ENCODE measurements around the gene SP7.
"Not testable (repeated sequence)": the region's sequence is repeated elsewhere in the genome, so short reads cannot be mapped to it uniquely, and the experiment has no call there.

SP7 gene

GRCh38 chr12:53324113-53324778, 11.9 kb downstream of the SP7 start:
- DNase-seq (ENCODE audit: insufficient read length, low spot score) = peak; percentile 53
- FAIRE-seq = peak; percentile 84

DNA sequence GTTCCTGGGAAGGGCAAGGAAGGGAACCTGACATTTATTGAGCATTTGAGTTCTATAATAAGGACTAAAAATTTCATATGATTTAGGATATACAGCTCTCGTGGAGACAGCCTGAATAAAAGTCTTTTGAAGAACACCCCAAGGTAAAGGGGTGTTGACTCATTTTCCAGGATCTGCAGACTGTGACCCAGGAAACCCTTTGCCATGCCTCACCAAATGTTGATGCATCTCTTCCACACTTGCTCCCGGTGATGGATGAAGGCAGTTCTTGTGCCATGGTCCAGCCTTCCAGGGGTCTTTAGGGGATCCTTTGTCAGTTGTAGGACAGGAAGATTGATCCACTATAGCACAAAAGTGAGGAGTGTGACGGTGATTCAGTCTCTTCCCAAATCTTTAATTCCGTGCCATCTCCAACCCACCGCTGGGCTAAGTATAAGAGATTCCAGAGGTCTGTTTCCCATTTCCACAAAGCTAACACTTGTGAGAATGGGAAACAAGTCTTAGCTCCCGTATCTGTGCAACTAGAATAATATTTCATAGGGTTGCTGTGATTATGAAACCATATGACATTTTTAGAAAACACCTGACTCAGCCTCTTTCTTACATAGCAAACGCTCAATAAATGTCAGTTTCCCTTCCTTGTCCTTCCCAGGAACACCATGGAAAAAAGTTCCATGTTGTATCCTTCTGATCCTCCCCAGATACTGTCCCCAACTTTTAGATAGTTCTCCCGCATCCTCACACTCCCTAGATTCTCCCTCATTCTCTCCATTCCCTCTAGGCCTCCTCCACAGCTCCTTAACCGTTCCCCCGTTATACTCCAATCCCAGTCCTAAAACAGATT, 15.6 kb downstream of the SP7 start:
- DNase-seq (ENCODE audit: insufficient read length, low spot score) (no peak), FAIRE-seq (no peak)

DNA sequence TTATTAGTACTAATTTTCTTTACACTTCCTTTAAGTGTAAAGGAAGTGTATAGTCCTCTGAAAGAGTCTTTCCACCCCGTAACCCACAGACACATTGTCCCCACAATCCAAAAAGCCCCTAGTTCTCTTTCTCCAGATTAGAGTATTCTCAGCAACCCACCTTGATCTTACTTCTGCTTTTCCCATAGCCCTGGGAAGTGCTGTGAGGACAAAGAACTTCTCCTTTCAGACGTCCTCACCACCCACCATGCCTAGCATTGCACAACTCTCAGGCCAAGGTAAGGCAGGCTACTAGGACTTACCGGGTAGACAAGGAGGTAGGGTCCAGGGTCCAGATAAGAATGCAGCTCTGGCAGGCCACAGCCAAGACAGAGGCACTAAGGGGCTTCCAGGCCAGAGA, 22.2 kb downstream of the SP7 start:
- no peak for FAIRE-seq

DNA sequence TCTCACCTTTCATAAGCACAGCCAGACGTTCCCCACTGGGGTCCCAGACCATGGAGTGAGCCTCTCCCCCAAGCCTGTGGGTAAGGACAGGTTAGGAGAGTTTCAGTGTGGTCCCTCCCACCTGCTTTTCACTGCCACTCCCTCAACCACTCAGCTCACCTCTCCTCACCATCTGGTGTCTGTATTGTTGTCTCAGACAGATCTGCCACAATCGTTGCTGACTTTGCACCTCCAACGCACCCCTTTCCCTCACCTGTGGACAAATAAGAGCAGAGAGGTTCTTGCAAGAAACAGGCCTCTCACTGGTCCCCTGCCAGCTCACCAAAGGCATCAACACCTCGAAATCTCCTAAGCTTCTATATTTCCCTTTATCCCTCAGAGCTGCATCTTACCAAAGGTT, 27.9 kb downstream of the SP7 start:
- DNase-seq (ENCODE audit: insufficient read length, low spot score) (no peak), FAIRE-seq (no peak)

More for the DNA sequence above, 22.2 kb downstream of the SP7 start:
- no peak for DNase-seq (ENCODE audit: insufficient read length, low spot score)

- no peak for FAIRE-seq
- no peak for DNase-seq (ENCODE audit: insufficient read length, low spot score)
Measured at GRCh38 chr12:53306826-53307225, 29.3 kb downstream of the SP7 start.

DNA sequence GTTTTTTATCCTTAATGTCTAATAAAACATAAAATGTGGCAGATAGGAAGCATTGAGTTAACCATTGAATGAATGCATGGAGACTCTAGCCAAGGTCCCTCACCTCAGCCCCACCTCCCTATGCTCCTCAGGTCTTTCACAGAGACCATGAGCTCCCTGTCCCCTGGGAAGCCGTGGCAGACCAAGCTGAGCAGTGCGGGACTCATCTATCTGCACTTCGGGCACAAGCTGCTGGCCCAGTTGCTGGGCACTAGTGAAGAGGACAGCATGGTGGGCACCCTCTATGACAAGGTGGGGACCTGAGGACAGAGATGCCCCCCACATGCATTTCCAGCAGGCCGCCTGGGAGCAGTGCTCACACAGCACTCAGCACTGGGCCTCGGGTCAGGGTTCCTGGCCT, 33.3 kb downstream of the SP7 start:
- no peak for FAIRE-seq
- DNase-seq (ENCODE audit: insufficient read length, low spot score) = no peak

DNA sequence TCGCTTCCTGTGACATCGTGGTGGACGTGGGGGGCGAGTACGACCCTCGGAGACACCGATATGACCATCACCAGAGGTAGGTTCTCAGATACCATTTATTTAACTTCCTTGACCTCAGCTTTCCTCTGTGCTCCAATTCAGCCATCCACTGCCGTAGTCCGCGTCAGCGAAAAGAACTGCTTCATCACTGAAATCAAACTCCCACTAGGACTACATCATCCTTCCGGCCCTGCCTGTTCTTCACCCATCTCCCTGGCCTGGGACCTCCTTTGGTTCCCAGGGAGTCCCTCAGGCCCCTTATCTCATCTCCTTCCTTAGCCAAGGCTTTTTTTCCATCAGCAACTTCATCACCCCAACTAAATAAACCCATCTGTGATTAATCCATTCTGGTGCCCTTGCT, 36.0 kb downstream of the SP7 start:
- FAIRE-seq (peak; percentile 14), DNase-seq (ENCODE audit: insufficient read length, low spot score) (no peak)

DNA sequence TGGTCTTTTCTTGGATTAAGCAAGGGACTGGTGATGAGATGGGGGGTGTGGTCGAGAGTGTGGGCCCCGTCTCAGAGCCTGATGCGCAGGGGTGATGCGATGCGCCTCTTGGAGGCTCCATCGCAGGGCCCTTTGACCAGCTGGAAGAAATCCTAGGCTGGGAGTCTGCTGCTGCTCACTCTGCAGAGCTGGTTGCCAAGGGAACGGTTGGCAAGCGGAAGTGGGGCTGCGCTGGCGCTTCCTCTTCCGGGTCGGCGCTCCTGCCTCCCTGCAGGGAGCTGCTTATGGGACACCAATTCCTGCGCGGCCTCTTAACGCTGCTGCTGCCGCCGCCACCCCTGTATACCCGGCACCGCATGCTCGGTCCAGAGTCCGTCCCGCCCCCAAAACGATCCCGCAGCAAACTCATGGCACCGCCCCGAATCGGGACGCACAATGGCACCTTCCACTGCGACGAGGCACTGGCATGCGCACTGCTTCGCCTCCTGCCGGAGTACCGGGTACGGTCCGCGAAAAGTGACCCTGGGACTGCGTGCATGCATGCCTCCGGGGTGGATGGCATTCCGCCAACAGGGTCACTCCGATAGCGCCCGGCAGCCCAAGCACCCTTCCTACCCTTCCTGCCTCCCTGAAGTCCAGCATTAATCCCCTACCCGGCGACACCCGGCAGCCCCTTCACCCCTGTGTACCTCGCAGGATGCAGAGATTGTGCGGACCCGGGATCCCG, 36.5 kb downstream of the SP7 start, which contains the start of gene MYG1:
TSS of gene MYG1 (plus strand) at position 242 of the 727 bp plus-strand sequence. CDS start at position 285, 43 bp downstream.
- FAIRE-seq = peak; percentile 87
- peak; percentile 84 for DNase-seq (ENCODE audit: insufficient read length, low spot score)

DNA sequence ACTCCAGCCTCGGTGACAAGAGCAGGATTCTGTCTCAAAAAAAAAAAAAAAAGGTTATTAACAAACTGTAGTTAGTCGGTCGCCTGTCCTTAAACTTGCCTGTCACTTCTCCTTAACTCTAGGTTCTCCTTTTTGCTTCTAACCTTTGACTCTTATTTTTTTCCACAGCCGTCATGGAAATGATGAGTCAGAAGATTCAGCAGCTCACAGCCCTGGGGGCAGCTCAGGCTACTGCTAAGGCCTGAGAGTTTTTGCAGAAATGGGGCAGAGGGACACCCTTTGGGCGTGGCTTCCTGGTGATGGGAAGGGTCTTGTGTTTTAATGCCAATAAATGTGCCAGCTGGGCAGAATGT, 37.1 kb downstream of the SP7 start:
- FAIRE-seq = no peak
- DNase-seq (ENCODE audit: insufficient read length, low spot score) = no peak

DNA sequence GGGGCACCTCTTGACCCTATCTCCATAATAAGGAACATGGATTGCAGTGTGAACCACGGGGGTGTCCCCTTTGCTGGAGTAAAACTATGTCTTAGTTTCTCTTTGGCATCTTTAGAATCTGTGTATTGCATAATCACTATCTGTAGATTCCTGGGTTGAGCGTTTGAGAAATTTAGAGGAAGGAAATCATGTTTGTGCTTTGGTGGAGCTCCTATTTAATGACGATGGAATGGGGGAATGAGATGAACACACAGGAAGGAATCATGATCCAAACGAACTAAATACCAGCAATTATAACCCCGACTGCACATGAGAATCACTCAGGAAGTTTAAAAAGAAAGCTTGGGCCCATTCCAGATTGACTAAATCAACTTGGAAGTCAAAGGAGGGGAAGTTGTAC, 38.0 kb downstream of the SP7 start:
- no peak for FAIRE-seq
- DNase-seq (ENCODE audit: insufficient read length, low spot score) = no peak

GRCh38 chr12:53297106-53297505, 39.0 kb downstream of the SP7 start:
- DNase-seq (ENCODE audit: insufficient read length, low spot score); FAIRE-seq: not testable (repeated sequence)

GRCh38 chr12:53295891-53296219, 40.3 kb downstream of the SP7 start:
- DNase-seq (ENCODE audit: insufficient read length, low spot score) = no peak
- FAIRE-seq = no peak

DNA sequence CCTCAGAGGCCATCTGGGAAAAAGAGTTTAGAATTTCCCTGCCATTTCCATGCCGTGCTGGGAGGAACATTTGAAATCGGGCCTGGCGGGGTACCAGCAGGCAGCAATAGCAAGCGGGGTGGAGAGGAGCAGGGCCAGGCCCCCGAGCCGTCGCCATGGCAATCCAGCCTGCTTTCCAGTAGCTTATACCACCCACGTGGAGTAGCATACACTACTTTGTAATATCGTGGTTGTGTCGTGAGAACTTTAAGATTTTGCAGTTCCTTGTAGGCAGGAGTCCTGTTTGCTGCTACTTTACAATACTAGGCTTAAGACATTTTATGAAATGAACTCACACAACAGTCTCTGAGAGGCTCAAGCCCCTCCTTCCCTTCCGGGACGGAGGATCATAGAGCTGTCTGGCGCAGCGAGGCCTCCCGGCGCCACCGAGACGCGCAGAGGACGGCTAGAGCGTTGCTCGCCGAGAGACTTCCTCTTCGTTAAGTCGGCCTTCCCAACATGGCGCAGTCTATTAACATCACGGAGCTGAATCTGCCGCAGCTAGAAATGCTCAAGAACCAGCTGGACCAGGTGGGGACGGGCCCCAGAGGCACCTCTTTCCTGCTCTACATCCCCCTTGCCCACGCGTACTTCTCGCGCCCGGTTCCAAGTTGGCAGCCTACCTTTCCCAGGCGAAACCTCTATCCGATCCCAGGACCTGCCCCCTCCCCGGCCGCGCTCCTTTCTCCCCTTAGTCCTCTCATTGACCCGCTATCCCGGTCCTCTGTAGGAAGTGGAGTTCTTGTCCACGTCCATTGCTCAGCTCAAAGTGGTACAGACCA, 40.9 kb downstream of the SP7 start, which contains the start of gene PFDN5:
TSS of gene PFDN5 (plus strand) at position 473 of the 821 bp plus-strand sequence. CDS start at position 499, 26 bp downstream.
- DNase-seq (ENCODE audit: insufficient read length, low spot score) = peak; percentile 85
- peak; percentile 99 for FAIRE-seq

DNA sequence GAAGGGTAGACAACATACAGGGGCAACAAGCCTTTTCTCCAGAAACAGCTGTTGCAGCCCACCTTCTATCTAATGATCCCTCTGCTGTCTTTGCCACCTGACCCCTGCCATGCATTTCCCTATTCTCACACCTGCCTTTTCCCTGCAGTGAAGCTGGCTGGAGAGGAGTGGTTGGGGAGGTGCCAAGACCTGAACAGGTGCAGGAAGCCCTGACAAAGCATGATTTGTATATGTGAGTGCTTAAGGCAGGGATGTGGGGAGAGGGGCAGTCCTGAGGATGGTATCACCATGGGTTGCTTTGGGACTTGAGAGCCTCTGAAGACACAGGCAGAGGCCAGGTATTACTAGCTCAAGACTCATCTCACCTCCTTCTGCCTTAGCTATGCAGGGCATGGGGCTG, 43.7 kb downstream of the SP7 start:
- FAIRE-seq = no peak
- DNase-seq (ENCODE audit: insufficient read length, low spot score) = no peak

- DNase-seq (ENCODE audit: insufficient read length, low spot score) (no peak), FAIRE-seq (no peak)
Measured at GRCh38 chr12:53290661-53291060, 45.5 kb downstream of the SP7 start.

DNA sequence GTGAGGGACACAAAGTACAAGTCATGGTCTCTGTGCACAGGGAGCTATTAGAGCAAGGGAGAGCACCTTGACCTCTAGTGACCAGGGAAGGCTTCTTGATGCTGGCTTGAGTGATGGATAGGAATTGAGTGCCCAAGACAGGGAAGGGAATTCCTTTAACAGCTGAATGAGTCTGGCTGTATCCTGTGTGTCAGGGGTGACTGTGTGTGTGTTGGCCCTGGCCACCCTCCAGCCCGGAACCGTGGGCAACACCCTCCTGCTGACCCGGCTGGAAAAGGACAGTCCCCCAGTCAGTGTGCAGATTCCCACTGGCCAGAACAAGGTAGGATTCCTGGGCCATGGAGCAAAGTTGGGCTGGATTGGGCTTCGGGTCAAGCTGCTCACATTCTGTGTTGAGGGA, 46.3 kb downstream of the SP7 start:
- FAIRE-seq = no peak
- no peak for DNase-seq (ENCODE audit: insufficient read length, low spot score)

DNA sequence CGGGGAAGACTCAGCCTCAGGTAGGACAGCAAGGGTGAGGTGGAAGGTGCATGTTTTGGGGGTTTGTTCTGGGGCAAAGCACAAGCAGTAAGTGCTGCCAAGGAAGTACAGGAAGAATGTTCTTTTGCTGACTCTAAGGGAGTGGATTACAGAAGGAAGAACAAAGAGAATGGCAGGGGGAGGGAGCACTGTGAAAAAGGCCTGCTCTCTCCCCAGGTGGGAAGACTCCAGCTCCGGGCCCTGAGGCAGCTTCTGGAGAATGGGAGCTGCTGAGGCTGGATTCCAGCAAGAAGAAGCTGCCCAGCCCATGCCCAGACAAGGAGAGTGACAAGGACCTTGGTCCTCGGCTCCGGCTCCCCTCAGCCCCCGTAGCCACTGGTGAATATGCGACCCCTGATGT, 47.8 kb downstream of the SP7 start:
- DNase-seq (ENCODE audit: insufficient read length, low spot score) (no peak), FAIRE-seq (no peak)

DNA sequence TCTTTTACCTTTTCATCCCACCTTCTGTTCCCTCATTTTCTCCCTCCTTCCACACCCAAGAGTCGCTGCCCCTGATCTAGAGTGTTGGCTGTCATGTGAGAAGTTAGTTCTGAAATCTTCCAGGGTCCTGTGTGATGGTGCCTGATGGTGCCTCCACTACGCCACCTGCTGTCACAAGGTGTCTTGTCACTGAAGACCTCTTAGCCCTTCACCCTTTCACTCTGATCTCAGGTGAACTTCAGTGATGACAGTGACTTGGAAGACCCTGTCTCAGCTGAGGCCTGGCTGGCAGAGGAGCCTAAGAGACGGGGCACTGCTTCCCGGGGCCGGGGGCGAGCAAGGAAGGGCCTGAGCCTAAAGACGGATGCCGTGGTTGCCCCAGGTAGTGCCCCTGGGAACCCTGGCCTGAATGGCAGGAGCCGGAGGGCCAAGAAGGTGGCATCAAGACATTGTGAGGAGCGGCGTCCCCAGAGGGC, 48.4 kb downstream of the SP7 start:
- FAIRE-seq = peak; percentile 83
- DNase-seq (ENCODE audit: insufficient read length, low spot score) = peak; percentile 60

DNA sequence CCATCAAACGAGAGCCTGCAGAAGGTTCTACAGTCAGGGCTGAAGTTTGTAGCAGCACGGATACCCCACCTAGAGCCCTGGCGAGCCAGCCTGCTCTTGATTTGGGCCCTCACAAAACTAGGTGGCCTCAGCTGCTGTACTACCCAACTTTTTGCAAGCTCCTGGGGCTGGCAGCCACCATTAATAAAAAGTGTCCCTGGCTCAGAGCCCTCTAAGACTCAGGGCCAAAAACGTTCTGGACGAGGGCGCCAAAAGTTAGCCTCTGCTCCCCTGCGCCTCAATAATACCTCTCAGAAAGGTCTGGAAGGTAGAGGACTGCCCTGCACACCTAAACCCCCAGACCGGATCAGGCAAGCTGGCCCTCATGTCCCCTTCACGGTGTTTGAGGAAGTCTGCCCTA, 49.7 kb downstream of the SP7 start:
- DNase-seq (ENCODE audit: insufficient read length, low spot score) (no peak), FAIRE-seq (no peak)

DNA sequence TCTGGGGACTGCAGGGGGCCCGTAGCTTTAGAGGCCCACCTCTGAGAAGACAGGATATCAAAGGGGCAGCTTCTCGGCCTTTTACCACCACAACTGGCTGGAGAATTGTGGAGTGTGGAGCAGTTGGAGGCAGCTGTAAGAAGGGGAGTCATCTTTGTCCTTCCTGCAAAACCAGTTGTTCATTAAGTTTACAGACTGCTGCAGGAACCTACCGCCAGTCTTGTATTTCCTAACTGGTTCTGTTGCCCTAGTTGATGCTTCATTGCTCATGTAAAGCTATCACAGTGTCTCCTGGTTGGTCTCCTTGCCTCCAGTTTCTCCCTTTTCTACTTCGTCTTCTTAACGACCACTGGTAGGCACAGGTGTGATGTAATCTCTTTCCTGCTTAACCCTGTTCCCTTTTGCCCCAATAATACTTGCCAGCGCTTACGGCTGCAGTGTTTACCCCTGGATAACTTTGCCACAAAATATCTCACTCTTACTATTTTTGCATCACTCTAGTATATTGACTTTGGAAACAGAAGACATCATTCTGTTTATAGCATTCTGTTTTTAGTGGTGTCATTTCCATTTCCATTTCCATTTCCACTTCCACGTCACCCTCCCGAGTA, 56.2 kb downstream of the SP7 start:
- DNase-seq (ENCODE audit: insufficient read length, low spot score) (no peak), FAIRE-seq (peak; percentile 4)
